WTC11 (cell line): ENCODE results near the gene PKP4. TPM values are rescaled to one million over a fixed set of nuclear protein-coding genes. Genes with fewer than 3 reads are reported as not detected.

Experiments
- ATAC-seq: fragments of 200-7000 bp; cut with Tn5 transposase; 2 replicates; pipeline ENCODE4 v1.10.0; 2021; ENCODE audit warnings: mild to moderate bottlenecking, moderate library complexity
- CTCF ChIA-PET: fragments of 300-600 bp; sonication (Branson Sonifier 250); formaldehyde crosslinking; loops from one replicate; lab custom pipeline; 2021; ENCODE audit warnings: antibody characterized with exemption; lab: Charles Lee
- POLR2A ChIA-PET: fragments of 350-600 bp; sonication (Branson Sonifier 250); formaldehyde crosslinking; loops from one replicate; lab custom pipeline; 2021; ENCODE audit warnings: antibody characterized with exemption; lab: Charles Lee
- DNase-seq: peaks from one replicate; pipeline ENCODE4 v3.0.0; 2021; ENCODE audit warnings: low spot score
- H3K27ac Mint-ChIP-seq: 2 replicates; pipeline ENCODE4 v1.8.0; 2021; ENCODE audit warnings: mixed read lengths
- H3K27me3 Mint-ChIP-seq: 2 replicates; pipeline ENCODE4 v1.8.0; 2021; ENCODE audit warnings: low read depth, mild to moderate bottlenecking, moderate library complexity, mixed read lengths
- H3K36me3 Mint-ChIP-seq: 2 replicates; pipeline ENCODE4 v1.8.0; 2021; ENCODE audit warnings: mixed read lengths
- H3K4me1 Mint-ChIP-seq: 2 replicates; pipeline ENCODE4 v1.8.0; 2022; ENCODE audit warnings: mixed read lengths
- H3K4me3 Mint-ChIP-seq: 2 replicates; pipeline ENCODE4 v1.8.0; 2021; ENCODE audit warnings: mild to moderate bottlenecking, moderate library complexity, mixed read lengths
- H3K9me3 Mint-ChIP-seq: 2 replicates; pipeline ENCODE4 v1.8.0; 2021; ENCODE audit warnings: mixed read lengths
- ARID4B ChIP-seq: sonication (generic); formaldehyde crosslinking; IDR thresholded peaks from 2 replicates; pipeline ENCODE4 v1.8.0; 2023; ENCODE audit warnings: missing genetic modification reagents, mild to moderate bottlenecking, borderline replicate concordance
- E2F4 ChIP-seq: sonication (generic); formaldehyde crosslinking; IDR thresholded peaks from 2 replicates; pipeline ENCODE4 v1.8.1; 2022; ENCODE audit warnings: low read depth, mild to moderate bottlenecking, moderate library complexity, missing genetic modification reagents, borderline replicate concordance
- ELF4 ChIP-seq: sonication (generic); formaldehyde crosslinking; IDR thresholded peaks from 2 replicates; pipeline ENCODE4 v1.8.1; 2022; ENCODE audit warnings: low read depth, mild to moderate bottlenecking, moderate library complexity, missing genetic modification reagents
- ERG ChIP-seq: fragments of 250-450 bp; sonication (Bioruptor Pico); IDR thresholded peaks from 2 replicates; pipeline ENCODE4 v1.8.0; 2021; ENCODE audit warnings: mild to moderate bottlenecking
- ESRRA ChIP-seq: sonication (generic); formaldehyde crosslinking; IDR thresholded peaks from 2 replicates; pipeline ENCODE4 v1.8.1; 2022; ENCODE audit warnings: mild to moderate bottlenecking, missing genetic modification reagents, borderline replicate concordance
- FOXJ3 ChIP-seq: sonication (generic); formaldehyde crosslinking; IDR thresholded peaks from 2 replicates; pipeline ENCODE4 v1.9.0; 2021; ENCODE audit warnings: missing genetic modification reagents, mild to moderate bottlenecking, borderline replicate concordance
- GABPB1 ChIP-seq: sonication (generic); formaldehyde crosslinking; IDR thresholded peaks from 2 replicates; pipeline ENCODE4 v1.8.1; 2023; ENCODE audit warnings: mild to moderate bottlenecking, missing genetic modification reagents
- GRHL2 ChIP-seq: fragments of 250-450 bp; sonication (Bioruptor Pico); IDR thresholded peaks from 2 replicates; pipeline ENCODE4 v1.8.0; 2022; ENCODE audit warnings: mild to moderate bottlenecking, moderate library complexity; ENCODE audit not compliant: insufficient replicate concordance, severe bottlenecking
- HMGXB4 ChIP-seq: sonication (generic); formaldehyde crosslinking; IDR thresholded peaks from 2 replicates; pipeline ENCODE4 v1.8.1; 2023; ENCODE audit warnings: mild to moderate bottlenecking, moderate library complexity, missing genetic modification reagents
- PRRX2 ChIP-seq: fragments of 250-450 bp; sonication (Bioruptor Pico); IDR thresholded peaks from 2 replicates; pipeline ENCODE4 v1.8.0; 2021; ENCODE audit warnings: mild to moderate bottlenecking
- SMAD3 ChIP-seq: sonication (generic); formaldehyde crosslinking; IDR thresholded peaks from 2 replicates; pipeline ENCODE4 v1.8.0; 2022; ENCODE audit warnings: missing genetic modification reagents, mild to moderate bottlenecking, borderline replicate concordance
- TEAD4 ChIP-seq: sonication (generic); formaldehyde crosslinking; IDR thresholded peaks from 2 replicates; pipeline ENCODE4 v1.8.0; 2022; ENCODE audit warnings: mild to moderate bottlenecking, missing genetic modification reagents
- ZNF423 ChIP-seq: fragments of 250-450 bp; sonication (Bioruptor Pico); IDR thresholded peaks from 2 replicates; pipeline ENCODE4 v2.1.2; 2022; ENCODE audit warnings: mild to moderate bottlenecking, moderate library complexity
- ZNF671 ChIP-seq: fragments of 250-450 bp; sonication (Bioruptor Pico); IDR thresholded peaks from 2 replicates; pipeline ENCODE4 v1.8.0; 2021; ENCODE audit warnings: mild to moderate bottlenecking
- total RNA-seq: library from RNA; stranded (reverse); gene quantifications from 3 replicates; pipeline ENCODE4 v1.2.3, GENCODE V29; 2021

PKP4 gene
- total RNA-seq, 1 experiment from 2014 or later, result 78.9 TPM

GRCh38 chr2:158457092-158457825 lies 507 bp downstream of the PKP4 start (continued):
- peak; percentile 37; the same call in 1 of the 2 replicates for TF ChIP-seq ARID4B (CRISPR knock-in tag)
- no peak for TF ChIP-seq E2F4 (CRISPR knock-in tag)

GRCh38 chr2:158457826-158458616 lies 1.3 kb downstream of the PKP4 start:
- Mint-ChIP-seq H3K4me3 (peak overlapping the region; percentile 94), H3K36me3 (no peaks in the 10 kb centered on the region), H3K4me1 (peaks cover 54% of the 10 kb centered on the region), H3K27ac (peak overlapping the region; percentile 95), H3K27me3 (no peaks in the 10 kb centered on the region), H3K9me3 (no peaks in the 10 kb centered on the region)
- DNase-seq, result peak; percentile 92
- ATAC-seq, result peak; percentile 71
- ChIA-PET POLR2A (interaction anchor here (0.5 to 2.5 kb wide), 9 partner anchors 16 to 829 kb away, joined by 3 to 6 read pairs (median 3); no protein-coding TSS in a partner anchor), CTCF (interaction anchor here (0.6 to 2.0 kb wide), 10 partner anchors 32 to 1395 kb away, joined by 3 to 7 read pairs (median 4); no protein-coding TSS in a partner anchor)
- TF ChIP-seq TEAD4 (CRISPR knock-in tag) (peak; percentile 99), ERG (CRISPR knock-in tag) (no peak), ESRRA (no peak), GRHL2 (CRISPR knock-in tag) (no peak), GABPB1 (peak; percentile 83), HMGXB4 (CRISPR knock-in tag) (peak; percentile 99), SMAD3 (0 out of 2 replicates have a peak, but pooled peaks have one; percentile 19), ZNF423 (peak; percentile 93), ARID4B (CRISPR knock-in tag) (0 out of 2 replicates have a peak, but pooled peaks have one; percentile 77), ZNF671 (CRISPR knock-in tag) (no peak), ELF4 (0 out of 2 replicates have a peak, but pooled peaks have one; percentile 63), FOXJ3 (CRISPR knock-in tag) (no peak), PRRX2 (CRISPR knock-in tag) (0 out of 2 replicates have a peak, but pooled peaks have one; percentile 16)
